ENCODE measurements around the gene WDR27.

Gene WDR27

GRCh38 chr6:169490830-169491229 is 211.0 kb downstream of the WDR27 start:
- no peak for TF ChIP-seq CTCF (IDR thresholded peaks at IDR 0.05)
- no peak for DNase-seq
- peaks cover 12% of the 10 kb centered on the region for H3K4me1 Mint-ChIP-seq

GRCh38 chr6:169490246-169490641 is 211.6 kb downstream of the WDR27 start:
- H3K36me3 Mint-ChIP-seq (ENCODE audit: low read depth) = peaks cover 6% of the 10 kb centered on the region
- peaks cover 4% of the 10 kb centered on the region for H3K27me3 Mint-ChIP-seq (ENCODE audit: low read depth, poor library complexity)
- H3K27ac Mint-ChIP-seq = no peak overlapping the region
- TF ChIP-seq CTCF (IDR thresholded peaks at IDR 0.05) = no peak
- peaks cover 12% of the 10 kb centered on the region for H3K4me1 Mint-ChIP-seq
- H3K4me3 Mint-ChIP-seq = no peak overlapping the region
- DNase-seq = no peak
- H3K9me3 Mint-ChIP-seq = peaks cover 7% of the 10 kb centered on the region

More at GRCh38 chr6:169490830-169491229, 211.0 kb downstream of the WDR27 start:
- no peak overlapping the region for H3K27ac Mint-ChIP-seq
- H3K36me3 Mint-ChIP-seq (ENCODE audit: low read depth) = no peaks in the 10 kb centered on the region
- peaks cover 5% of the 10 kb centered on the region for H3K9me3 Mint-ChIP-seq
- peaks cover under 1% of the 10 kb centered on the region for H3K27me3 Mint-ChIP-seq (ENCODE audit: low read depth, poor library complexity)
- no peak overlapping the region for H3K4me3 Mint-ChIP-seq

- DNase-seq = no peak
- no peak overlapping the region for H3K27ac Mint-ChIP-seq
- H3K36me3 Mint-ChIP-seq (ENCODE audit: low read depth) = peaks cover 7% of the 10 kb centered on the region
- H3K4me1 Mint-ChIP-seq = peaks cover 12% of the 10 kb centered on the region
- H3K9me3 Mint-ChIP-seq = peaks cover 10% of the 10 kb centered on the region
- no peak overlapping the region for H3K4me3 Mint-ChIP-seq
- TF ChIP-seq CTCF (IDR thresholded peaks at IDR 0.05) = no peak
- H3K27me3 Mint-ChIP-seq (ENCODE audit: low read depth, poor library complexity) = peaks cover 4% of the 10 kb centered on the region
Observed at GRCh38 chr6:169489563-169490245, 212.1 kb downstream of the WDR27 start.

- H3K27ac Mint-ChIP-seq = peak overlapping the region; percentile 85
- no peak for DNase-seq
- peaks cover 12% of the 10 kb centered on the region for H3K4me1 Mint-ChIP-seq
- no peak overlapping the region for H3K4me3 Mint-ChIP-seq
- peaks cover 29% of the 10 kb centered on the region for H3K9me3 Mint-ChIP-seq
- H3K27me3 Mint-ChIP-seq (ENCODE audit: low read depth, poor library complexity) = peaks cover 4% of the 10 kb centered on the region
- peaks cover 17% of the 10 kb centered on the region for H3K36me3 Mint-ChIP-seq (ENCODE audit: low read depth)
- no peak for TF ChIP-seq CTCF (IDR thresholded peaks at IDR 0.05)
Observed at GRCh38 chr6:169487579-169488436, 214.0 kb downstream of the WDR27 start.

GRCh38 chr6:169479783-169480495 is 221.9 kb downstream of the WDR27 start:
- Mint-ChIP-seq H3K9me3 (peaks cover 88% of the 10 kb centered on the region), H3K27ac (no peak overlapping the region), H3K4me1 (no peaks in the 10 kb centered on the region), H3K36me3 (ENCODE audit: low read depth) (peaks cover 61% of the 10 kb centered on the region), H3K27me3 (ENCODE audit: low read depth, poor library complexity) (no peaks in the 10 kb centered on the region), H3K4me3 (no peak overlapping the region)
- no peak for TF ChIP-seq CTCF (IDR thresholded peaks at IDR 0.05)
- DNase-seq = no peak

All from nephron progenitor cell (in vitro differentiated cells).